ENCODE measurements around the gene BBS9.

GRCh38 chr7:33232632-33233145, 103.3 kb downstream of the BBS9 start:
- TF ChIP-seq CTCF (IDR thresholded peaks at IDR 0.05) (no peak), EP300 (IDR thresholded peaks at IDR 0.05) (no peak), POLR2A (IDR thresholded peaks at IDR 0.05) (no peak), POLR2AphosphoS5 (IDR thresholded peaks at IDR 0.05) (no peak)
